Suppressor macrophage treated with lipopolysaccharide for 4 hours (primary cell): ENCODE data around the gene ADRM1.

Experiments used
- DNase-seq: peaks from one replicate; pipeline ENCODE4 v3.0.0-alpha.2; 2020

The ADRM1 gene

GRCh38 chr20:62312662-62312977, 9.8 kb downstream of the ADRM1 start:
- DNase-seq, result no peak

- DNase-seq, result no peak
Observed at GRCh38 chr20:62313021-62313420, 10.2 kb downstream of the ADRM1 start.

DNA sequence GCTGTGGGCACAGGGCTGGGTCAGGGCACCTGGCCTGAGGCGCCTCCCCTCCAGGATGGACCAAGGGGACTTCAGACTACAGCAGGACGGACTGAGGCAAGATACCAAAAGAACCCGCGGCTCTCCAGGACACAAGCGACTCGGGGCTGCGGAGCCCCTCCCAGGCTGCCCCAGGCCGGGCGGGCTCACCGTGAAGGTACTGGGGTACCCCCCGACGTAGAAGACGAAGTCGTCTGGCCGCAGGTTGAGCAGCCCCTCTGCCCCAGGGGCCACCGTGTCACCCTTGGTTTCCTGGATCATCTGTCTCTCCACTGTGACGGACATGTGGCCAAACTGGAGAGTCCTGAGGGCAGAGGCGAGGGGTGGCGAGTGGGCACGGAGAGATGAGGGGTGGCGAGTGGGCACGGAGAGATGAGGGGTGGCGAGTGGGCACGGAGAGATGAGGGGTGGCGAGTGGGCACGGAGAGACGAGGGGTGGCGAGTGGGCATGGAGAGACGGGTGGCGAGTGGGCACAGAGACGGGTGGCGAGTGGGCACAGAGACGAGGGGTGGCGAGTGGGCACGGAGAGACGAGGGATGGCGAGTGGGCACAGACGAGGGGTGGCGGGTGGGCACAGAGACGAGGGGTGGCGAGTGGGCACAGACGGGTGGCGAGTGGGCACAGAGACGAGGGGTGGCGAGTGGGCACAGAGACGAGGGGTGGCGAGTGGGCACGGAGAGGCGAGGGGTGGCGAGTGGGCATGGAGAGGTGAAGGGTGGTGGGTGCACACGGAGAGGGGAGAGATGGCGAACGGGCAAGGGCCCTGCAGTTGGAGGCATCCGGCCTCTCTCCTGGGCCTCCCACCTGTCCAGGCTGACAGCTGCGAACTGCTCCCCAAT, 10.9 kb downstream of the ADRM1 start:
- no peak for DNase-seq

DNA sequence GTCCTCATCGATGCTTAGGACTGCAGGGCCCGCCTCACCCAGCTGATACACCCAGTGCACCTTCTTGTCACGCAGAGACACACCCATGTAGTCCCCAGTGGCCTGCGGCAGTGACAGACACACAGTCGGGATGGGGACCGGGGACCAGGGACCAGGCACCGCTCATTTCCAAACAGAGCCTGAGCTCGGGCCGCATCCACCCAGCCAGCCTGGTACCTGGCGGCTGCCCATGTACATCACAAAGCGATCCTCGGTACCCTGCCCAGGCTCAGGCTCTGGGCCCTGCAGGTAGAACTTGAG, 11.5 kb downstream of the ADRM1 start:
- DNase-seq, result no peak

- no peak for DNase-seq
Observed at GRCh38 chr20:62314711-62315302, 12.0 kb downstream of the ADRM1 start.

- no peak for DNase-seq
Observed at GRCh38 chr20:62315773-62316172, 13.0 kb downstream of the ADRM1 start.

DNA sequence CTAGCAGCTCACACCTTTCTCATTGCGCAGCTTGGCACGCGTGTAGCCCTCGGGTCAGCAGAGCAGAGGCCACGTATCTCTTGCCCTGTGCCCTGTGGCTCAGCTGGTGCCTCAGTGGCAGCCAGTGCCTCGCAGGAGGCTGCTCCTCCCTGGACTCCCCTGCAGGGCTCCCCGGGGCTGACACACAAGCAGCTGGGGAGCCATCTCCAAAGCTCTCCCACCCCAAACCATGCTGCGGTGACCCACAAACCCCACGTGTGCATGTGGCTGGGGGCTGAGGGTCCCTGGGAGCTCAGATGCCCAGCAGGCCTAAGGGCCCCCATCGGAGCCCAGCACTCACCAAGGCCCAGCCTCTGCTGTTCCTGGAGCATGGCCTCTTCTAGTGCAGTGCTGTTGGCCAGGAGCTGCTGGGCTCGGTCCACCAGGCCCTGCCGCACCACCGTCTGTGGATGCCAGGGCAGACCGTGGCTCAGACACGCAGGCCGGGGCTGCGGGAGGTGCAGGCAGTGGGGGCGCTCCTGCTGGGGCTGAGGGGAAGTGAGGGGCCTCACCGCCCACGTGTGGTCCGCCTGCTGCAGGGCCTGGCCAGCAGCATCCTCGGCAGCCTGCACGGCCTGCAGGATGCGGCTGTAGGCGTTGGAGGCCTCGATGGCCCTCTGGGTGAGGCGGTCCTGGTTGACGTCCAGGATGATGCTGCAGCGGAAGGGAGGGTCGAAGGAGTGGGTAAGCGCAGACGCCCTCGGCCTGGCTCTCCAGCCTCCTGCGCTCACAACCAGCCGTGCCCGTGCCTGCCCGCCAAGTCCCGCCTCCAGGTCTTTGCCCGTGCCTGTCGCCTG, 13.8 kb downstream of the ADRM1 start:
- DNase-seq, result no peak

DNA sequence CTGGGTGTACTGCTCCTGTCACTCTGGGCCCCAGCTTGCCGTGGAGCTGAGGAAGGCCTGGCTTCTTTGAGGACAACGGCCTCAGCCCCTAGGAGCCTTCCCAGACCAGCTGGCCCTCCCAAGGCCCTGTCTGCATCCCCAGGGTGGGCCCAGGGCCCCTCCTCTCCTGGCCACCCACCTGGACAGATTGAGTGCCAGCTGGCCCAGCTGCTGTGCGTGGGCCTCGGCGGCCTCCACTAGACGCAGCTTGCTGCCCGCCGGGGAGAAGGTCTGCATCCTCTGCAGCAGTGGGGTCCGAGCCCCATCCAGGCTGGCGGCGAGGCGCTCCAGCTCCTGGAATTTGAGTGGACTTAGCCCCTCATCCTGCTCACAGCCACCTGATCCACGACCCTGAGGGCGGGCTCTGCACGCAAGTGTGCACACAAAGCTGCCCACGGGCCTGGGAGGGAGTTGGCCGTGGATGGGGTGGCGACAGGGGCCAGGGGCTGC, 14.4 kb downstream of the ADRM1 start:
- DNase-seq, result no peak

GRCh38 chr20:62318400-62319345, 15.9 kb downstream of the ADRM1 start:
- no peak for DNase-seq

DNA sequence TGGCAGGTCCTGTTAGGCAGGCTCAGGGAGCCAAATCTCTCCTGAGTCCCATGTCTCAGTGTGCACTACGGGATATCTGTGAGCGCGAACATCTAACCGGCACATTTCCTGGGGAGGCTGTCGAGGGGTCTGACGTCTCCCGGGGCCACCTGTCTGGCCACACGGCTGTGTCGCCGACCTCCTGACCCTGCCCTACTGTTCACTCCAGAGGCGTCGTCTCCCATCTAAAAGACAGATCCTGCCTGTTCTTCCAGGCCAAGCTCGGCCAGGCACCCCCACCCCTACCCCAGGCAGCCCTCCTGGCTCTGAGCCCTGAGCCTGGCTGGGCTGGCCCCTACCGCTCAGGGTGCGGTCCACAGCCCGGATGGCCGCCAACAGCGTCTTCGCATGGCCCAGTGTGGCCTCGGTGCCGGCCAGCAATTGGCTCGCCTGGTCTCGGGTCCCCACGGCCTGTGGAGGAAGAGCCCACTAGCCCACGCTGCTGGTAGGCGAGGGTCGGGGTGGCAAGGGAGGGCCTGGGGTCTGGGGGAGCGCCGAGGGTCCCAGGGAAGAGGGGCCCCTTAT, 16.6 kb downstream of the ADRM1 start:
- no peak for DNase-seq

DNA sequence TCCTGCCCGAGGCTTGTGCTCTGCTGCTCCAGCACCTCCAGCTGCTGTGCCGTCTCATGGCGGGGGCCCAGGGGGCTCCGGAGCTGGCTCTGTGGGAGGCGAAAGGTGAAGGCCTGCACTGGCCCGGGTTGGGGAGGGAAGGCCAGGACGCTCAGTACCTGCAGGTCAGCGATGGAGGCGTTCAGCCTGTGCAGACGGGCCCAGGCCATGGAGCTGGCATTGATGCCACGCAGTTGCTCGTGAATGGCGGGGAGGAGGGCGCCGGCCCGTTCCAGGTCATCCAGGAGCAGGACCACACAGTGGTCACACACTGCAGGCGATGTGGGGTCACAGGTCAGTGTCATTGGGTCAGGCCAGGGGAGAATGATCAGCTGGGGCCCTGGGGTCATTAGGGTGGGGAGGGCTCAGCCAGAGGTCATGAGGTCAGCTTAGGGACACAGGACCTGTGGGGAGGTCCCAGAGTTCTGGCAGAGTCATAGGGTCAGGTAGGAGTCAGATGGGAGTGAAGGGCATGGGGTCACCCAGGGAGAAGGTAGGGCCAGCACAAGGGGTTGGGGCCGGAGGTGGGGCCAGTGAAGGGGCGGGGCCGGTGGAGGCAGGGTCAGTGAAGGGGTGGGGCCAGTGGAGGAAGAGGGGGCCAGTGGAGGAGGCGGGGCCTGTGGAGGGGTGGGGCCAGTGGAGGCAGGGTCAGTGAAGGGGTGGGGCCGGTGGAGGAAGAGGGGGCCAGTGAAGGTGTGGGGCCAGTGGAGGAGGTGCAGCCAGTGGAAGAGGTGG, 18.0 kb downstream of the ADRM1 start:
- peak; percentile 4 for DNase-seq

GRCh38 chr20:62321521-62321948, 18.7 kb downstream of the ADRM1 start:
- no peak for DNase-seq

GRCh38 chr20:62321975-62322374, 19.2 kb downstream of the ADRM1 start:
- no peak for DNase-seq

DNA sequence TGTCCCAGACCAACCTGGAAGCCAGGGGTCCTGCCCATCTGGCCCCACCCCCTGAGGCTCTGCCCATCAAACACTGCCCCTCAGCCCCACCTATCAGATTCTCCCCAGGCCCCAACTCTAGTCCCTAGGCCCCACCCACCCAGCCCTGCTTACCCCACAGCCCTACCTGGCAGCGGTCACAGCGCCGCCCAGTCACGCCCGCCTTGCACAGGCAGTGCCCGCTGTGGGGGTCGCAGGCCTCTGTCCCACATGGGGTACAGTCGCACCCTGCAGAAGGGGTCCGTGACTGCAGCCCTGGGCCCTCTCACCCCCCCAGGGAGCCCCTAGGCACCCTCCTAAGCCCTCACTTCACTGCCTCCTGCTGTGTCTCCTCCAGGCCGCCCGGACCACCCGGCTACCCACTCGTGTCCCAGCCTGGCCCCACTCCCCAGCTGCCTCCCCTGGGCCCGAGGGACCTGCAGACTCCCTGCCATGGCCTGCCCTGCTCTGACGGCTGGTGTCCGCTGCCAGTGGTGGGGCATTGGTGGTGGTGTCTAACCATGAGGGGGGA, 19.8 kb downstream of the ADRM1 start:
- DNase-seq, result no peak

GRCh38 chr20:62323146-62323979, 20.6 kb downstream of the ADRM1 start:
- no peak for DNase-seq

GRCh38 chr20:62323980-62324906, 21.4 kb downstream of the ADRM1 start:
- no peak for DNase-seq

GRCh38 chr20:62325172-62325905, 22.5 kb downstream of the ADRM1 start:
- DNase-seq, result no peak

DNA sequence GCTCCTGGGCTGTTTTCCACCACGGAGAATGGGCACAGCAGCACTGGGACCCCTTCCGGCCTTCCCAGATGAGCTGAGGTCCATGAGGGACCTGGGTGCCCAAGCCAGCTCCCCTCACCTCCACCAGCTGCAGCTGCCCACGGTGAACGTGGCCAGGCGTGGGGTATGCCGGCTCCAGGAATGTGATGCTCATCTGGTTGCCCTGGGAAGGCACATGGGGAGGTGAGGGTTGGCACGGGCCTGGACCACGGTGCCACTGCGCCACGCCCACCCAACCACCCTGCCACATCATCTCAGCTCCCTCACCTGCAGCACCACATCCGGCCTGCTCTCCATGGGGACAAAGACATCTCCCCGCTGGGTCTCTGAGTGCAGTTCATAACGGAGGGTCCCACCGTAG, 23.8 kb downstream of the ADRM1 start:
- no peak for DNase-seq
